WTC11 (cell line): ENCODE measurements around the gene ZNF506. TPM values are rescaled to one million over a fixed set of nuclear protein-coding genes. Genes with fewer than 3 reads are reported as not detected.

Source experiments
- ATF1 ChIP-seq: sonication (generic); formaldehyde crosslinking; IDR thresholded peaks from 2 replicates; pipeline ENCODE4 v1.8.1; 2023; ENCODE audit warnings: mild to moderate bottlenecking, moderate library complexity, missing genetic modification reagents
- ATF2 ChIP-seq: sonication (generic); formaldehyde crosslinking; IDR thresholded peaks from 2 replicates; pipeline ENCODE4 v1.8.1; 2022; ENCODE audit warnings: low read depth, missing genetic modification reagents, borderline replicate concordance
- CBFB ChIP-seq: sonication (generic); formaldehyde crosslinking; IDR thresholded peaks from 2 replicates; pipeline ENCODE4 v1.8.1; 2022; ENCODE audit warnings: mild to moderate bottlenecking, low read depth, missing genetic modification reagents
- E2F5 ChIP-seq: sonication (generic); formaldehyde crosslinking; IDR thresholded peaks from 2 replicates; pipeline ENCODE4 v1.8.1; 2022; ENCODE audit warnings: mild to moderate bottlenecking, moderate library complexity, missing genetic modification reagents
- ESRRA ChIP-seq: sonication (generic); formaldehyde crosslinking; IDR thresholded peaks from 2 replicates; pipeline ENCODE4 v1.8.1; 2022; ENCODE audit warnings: mild to moderate bottlenecking, missing genetic modification reagents, borderline replicate concordance
- FOXP1 ChIP-seq: sonication (generic); formaldehyde crosslinking; IDR thresholded peaks from 2 replicates; pipeline ENCODE4 v1.8.0; 2022; ENCODE audit warnings: missing genetic modification reagents, mild to moderate bottlenecking, moderate library complexity, borderline replicate concordance
- GABPB1 ChIP-seq: sonication (generic); formaldehyde crosslinking; IDR thresholded peaks from 2 replicates; pipeline ENCODE4 v1.8.1; 2023; ENCODE audit warnings: mild to moderate bottlenecking, missing genetic modification reagents
- IRF2 ChIP-seq: sonication (generic); formaldehyde crosslinking; IDR thresholded peaks from 2 replicates; pipeline ENCODE4 v1.8.0; 2022; ENCODE audit warnings: low read depth, missing genetic modification reagents, borderline replicate concordance
- JUN ChIP-seq: sonication (generic); formaldehyde crosslinking; IDR thresholded peaks from 2 replicates; pipeline ENCODE4 v1.8.0; 2023; ENCODE audit warnings: mild to moderate bottlenecking, missing genetic modification reagents
- MXD4 ChIP-seq: fragments of 250-450 bp; sonication (Bioruptor Pico); IDR thresholded peaks from 2 replicates; pipeline ENCODE4 v1.8.0; 2021; ENCODE audit warnings: mild to moderate bottlenecking, moderate library complexity, borderline replicate concordance
- PRRX2 ChIP-seq: fragments of 250-450 bp; sonication (Bioruptor Pico); IDR thresholded peaks from 2 replicates; pipeline ENCODE4 v1.8.0; 2021; ENCODE audit warnings: mild to moderate bottlenecking
- SP1 ChIP-seq: sonication (generic); formaldehyde crosslinking; conservative IDR thresholded peaks from 2 replicates; pipeline ENCODE4 v1.8.1; 2022; ENCODE audit warnings: missing genetic modification reagents
- STAT6 ChIP-seq: sonication (generic); formaldehyde crosslinking; conservative IDR thresholded peaks from 2 replicates; pipeline ENCODE4 v1.8.1; 2023; ENCODE audit warnings: mild to moderate bottlenecking, low read depth, missing genetic modification reagents, moderate library complexity
- TEAD1 ChIP-seq: sonication (generic); formaldehyde crosslinking; IDR thresholded peaks from 2 replicates; pipeline ENCODE4 v1.8.0; 2022; ENCODE audit warnings: mild to moderate bottlenecking, missing genetic modification reagents
- ZBTB43 ChIP-seq: sonication (generic); formaldehyde crosslinking; IDR thresholded peaks from 2 replicates; pipeline ENCODE4 v1.8.1; 2023; ENCODE audit warnings: mild to moderate bottlenecking, missing genetic modification reagents
- ZNF232 ChIP-seq: sonication (generic); formaldehyde crosslinking; IDR thresholded peaks from 2 replicates; pipeline ENCODE4 v1.8.0; 2022; ENCODE audit warnings: mild to moderate bottlenecking, missing genetic modification reagents
- ZNF281 ChIP-seq: sonication (generic); formaldehyde crosslinking; IDR thresholded peaks from 2 replicates; pipeline ENCODE4 v1.8.0; 2023; ENCODE audit warnings: mild to moderate bottlenecking, missing genetic modification reagents
- ZNF396 ChIP-seq: fragments of 250-450 bp; sonication (Bioruptor Pico); IDR thresholded peaks from 2 replicates; pipeline ENCODE4 v1.8.0; 2021; ENCODE audit warnings: mild to moderate bottlenecking, moderate library complexity, borderline replicate concordance
- ZNF416 ChIP-seq: fragments of 250-450 bp; sonication (Bioruptor Pico); IDR thresholded peaks from 2 replicates; pipeline ENCODE4 v1.9.0; 2021; ENCODE audit warnings: mild to moderate bottlenecking, inconsistent platforms
- total RNA-seq: library from RNA; stranded (reverse); gene quantifications from 3 replicates; pipeline ENCODE4 v1.2.3, GENCODE V29; 2021
- TF ChIP-seq, protein P1 (sequence below): sonication (generic); formaldehyde crosslinking; IDR thresholded peaks from 2 replicates; pipeline ENCODE4 v1.8.0; 2022; ENCODE audit warnings: mild to moderate bottlenecking, missing genetic modification reagents
- TF ChIP-seq, protein P2 (sequence below): fragments of 250-450 bp; sonication (Bioruptor Pico); IDR thresholded peaks from 2 replicates; pipeline ENCODE4 v1.9.0; 2021; ENCODE audit warnings: moderate library complexity, mild to moderate bottlenecking, inconsistent platforms, borderline replicate concordance
- TF ChIP-seq, protein P3 (sequence below): sonication (generic); formaldehyde crosslinking; IDR thresholded peaks from 2 replicates; pipeline ENCODE4 v1.8.1; 2023; ENCODE audit warnings: mild to moderate bottlenecking, moderate library complexity, missing genetic modification reagents

The ZNF506 gene
- total RNA-seq, 1 experiment from 2014 or later = 20.8 TPM

- TF ChIP-seq ATF2 (CRISPR knock-in tag) = no peak
- no peak for TF ChIP-seq STAT6 (CRISPR knock-in tag)
- TF ChIP-seq TEAD1 (CRISPR knock-in tag) = peak; percentile 72
- TF ChIP-seq ZBTB43 (CRISPR knock-in tag) = no peak
- no peak for TF ChIP-seq PRRX2 (CRISPR knock-in tag)
- TF ChIP-seq, protein P1, sequence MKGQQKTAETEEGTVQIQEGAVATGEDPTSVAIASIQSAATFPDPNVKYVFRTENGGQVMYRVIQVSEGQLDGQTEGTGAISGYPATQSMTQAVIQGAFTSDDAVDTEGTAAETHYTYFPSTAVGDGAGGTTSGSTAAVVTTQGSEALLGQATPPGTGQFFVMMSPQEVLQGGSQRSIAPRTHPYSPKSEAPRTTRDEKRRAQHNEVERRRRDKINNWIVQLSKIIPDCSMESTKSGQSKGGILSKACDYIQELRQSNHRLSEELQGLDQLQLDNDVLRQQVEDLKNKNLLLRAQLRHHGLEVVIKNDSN (CRISPR knock-in tag) = 0 out of 2 replicates have a peak, but pooled peaks have one; percentile 26
- TF ChIP-seq ZNF281 (CRISPR knock-in tag) = no peak
- no peak for TF ChIP-seq ATF1 (CRISPR knock-in tag)
- no peak for TF ChIP-seq ZNF232 (CRISPR knock-in tag)
- TF ChIP-seq, protein P2, sequence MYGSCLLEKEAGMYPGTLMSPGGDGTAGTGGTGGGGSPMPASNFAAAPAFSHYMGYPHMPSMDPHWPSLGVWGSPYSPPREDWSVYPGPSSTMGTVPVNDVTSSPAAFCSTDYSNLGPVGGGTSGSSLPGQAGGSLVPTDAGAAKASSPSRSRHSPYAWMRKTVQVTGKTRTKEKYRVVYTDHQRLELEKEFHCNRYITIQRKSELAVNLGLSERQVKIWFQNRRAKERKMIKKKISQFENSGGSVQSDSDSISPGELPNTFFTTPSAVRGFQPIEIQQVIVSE (CRISPR knock-in tag) = no peak
- peak; percentile 72; the same call in 1 of the 2 replicates for TF ChIP-seq E2F5 (CRISPR knock-in tag)
- no peak for TF ChIP-seq FOXP1 (CRISPR knock-in tag)
- TF ChIP-seq ESRRA (CRISPR knock-in tag) = no peak
- TF ChIP-seq ZNF396 (CRISPR knock-in tag) = no peak
- no peak for TF ChIP-seq IRF2 (CRISPR knock-in tag)
- TF ChIP-seq CBFB (CRISPR knock-in tag) = peak; percentile 66; the same call in 1 of the 2 replicates
- no peak for TF ChIP-seq ZNF416 (CRISPR knock-in tag)
- TF ChIP-seq, protein P3, sequence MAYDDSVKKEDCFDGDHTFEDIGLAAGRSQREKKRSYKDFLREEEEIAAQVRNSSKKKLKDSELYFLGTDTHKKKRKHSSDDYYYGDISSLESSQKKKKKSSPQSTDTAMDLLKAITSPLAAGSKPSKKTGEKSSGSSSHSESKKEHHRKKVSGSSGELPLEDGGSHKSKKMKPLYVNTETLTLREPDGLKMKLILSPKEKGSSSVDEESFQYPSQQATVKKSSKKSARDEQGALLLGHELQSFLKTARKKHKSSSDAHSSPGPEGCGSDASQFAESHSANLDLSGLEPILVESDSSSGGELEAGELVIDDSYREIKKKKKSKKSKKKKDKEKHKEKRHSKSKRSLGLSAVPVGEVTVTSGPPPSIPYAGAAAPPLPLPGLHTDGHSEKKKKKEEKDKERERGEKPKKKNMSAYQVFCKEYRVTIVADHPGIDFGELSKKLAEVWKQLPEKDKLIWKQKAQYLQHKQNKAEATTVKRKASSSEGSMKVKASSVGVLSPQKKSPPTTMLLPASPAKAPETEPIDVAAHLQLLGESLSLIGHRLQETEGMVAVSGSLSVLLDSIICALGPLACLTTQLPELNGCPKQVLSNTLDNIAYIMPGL (CRISPR knock-in tag) = no peak
- no peak for TF ChIP-seq JUN (CRISPR knock-in tag)
- TF ChIP-seq MXD4 (CRISPR knock-in tag) = no peak
- peak; percentile 98 for TF ChIP-seq SP1 (CRISPR knock-in tag)
- peak; percentile 47 for TF ChIP-seq GABPB1 (CRISPR knock-in tag)
Observed at GRCh38 chr19:19776206-19777008, 45.1 kb downstream of the ZNF506 start (continued).
